NCI-H1694 (cell line): ENCODE results near the gene PRC1.
"Not testable (repeated sequence)": the region's sequence is repeated elsewhere in the genome, so short reads cannot be mapped to it uniquely, and the experiment has no call there.

Experiments used
- DNase-seq: peaks from one replicate; lab custom pipeline; 2025; lab: John Stamatoyannopoulos, UW

PRC1 gene

GRCh38 chr15:90934256-90934948 lies 59.9 kb downstream of the PRC1 start:
- peak; percentile 53 for DNase-seq

- DNase-seq = no peak
These were observed 61.0 kb downstream of the PRC1 start for GRCh38 chr15:90933301-90933700.

DNA sequence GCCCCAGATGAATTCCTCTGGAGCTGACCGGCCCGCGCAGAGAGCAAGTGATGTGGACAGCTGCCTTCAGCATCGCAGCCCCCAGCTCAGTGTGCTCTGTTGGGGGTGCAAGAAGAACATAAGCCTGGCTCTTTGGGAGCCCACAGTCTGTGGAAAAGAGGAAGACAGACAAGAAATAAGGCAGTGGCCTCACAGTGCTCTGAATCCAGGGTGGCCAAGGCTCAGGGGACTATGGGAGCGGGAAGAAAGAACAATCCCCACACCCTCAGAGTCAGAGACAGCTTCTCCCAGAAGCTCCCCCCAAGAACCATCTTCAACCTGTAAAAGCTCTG lies 61.7 kb downstream of the PRC1 start:
- no peak for DNase-seq

DNA sequence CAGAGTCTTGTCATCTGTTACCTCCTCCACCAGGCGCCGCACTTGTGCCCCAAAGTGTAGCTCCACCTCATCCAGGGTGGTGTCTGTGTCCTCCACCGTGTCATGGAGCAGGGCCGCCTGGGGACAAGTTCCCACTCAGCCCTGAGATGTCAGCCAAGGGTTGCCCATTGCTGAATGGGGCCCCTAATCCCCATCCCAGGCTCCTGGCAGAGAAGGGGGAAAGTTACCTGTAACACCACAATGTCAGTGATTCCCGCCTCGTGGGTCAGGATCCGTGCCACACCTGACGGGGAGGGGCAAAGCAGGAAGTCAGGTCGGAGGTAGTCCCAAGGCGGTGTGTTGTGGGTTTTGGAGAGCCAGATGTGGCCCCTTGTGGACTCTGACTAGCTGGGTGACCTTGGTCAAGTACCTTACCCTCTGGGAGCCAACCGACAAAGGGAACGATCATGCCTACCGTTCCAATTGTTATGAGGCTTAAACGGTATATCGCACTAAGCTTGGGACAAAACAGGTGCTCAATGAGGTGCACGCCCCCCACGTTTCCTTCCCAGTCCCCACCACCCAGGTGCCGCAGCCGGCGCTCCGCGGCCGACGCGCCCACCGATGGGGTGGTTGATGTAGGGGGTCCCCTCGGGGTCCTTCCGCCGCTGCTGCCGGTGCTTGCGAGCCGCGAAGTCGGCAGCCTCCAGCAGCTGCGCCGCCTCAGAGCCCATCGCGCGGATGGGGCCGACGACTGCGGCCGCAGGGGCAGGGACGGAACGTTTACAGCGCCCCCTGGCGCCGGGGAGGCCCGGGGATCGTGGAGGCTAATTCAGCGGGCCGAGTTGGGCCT lies 62.3 kb downstream of the PRC1 start, which contains the start of gene HDDC3:
TSS of gene HDDC3 (minus strand) at position 722 of the 832 bp plus-strand sequence. CDS start at position 713, 9 bp downstream.
- DNase-seq = peak; percentile 63

GRCh38 chr15:90931575-90931827 lies 62.8 kb downstream of the PRC1 start:
- no peak for DNase-seq

DNA sequence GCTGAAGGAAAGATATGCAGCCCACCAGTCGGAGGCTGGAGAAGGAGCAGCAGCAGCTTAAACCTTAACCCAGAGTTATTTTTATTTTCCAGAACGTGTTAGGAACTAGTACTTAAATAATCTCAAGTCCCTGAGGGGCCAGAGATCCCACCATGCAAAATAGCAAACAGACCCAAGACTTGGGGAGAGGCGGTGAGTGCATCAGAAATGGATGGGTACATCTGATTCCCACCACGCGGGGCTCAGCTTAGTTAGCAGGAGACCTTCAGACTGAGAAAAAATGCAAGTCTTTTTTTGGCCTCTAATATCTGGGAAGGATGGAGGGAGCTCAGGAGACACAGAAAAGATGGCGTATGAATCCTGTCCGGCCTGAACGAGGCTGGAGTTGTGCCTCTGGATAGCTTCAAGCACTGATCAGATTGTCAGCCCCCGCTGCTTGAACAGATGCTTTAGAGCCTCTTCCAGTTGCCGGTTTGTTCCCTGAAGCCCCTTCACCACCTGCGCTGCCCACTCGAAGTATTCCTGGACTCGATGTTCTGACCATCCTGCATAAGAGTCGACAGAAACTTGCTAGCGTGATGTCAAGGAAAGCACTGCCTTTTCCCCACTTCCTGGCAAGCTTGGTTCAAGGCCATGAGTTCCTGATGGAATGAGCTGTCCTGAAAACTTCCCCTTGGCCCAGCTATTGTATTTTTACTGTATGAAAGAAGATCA lies 63.3 kb downstream of the PRC1 start:
- no peak for DNase-seq

GRCh38 chr15:90929246-90930019 lies 64.9 kb downstream of the PRC1 start:
- DNase-seq = no peak

DNA sequence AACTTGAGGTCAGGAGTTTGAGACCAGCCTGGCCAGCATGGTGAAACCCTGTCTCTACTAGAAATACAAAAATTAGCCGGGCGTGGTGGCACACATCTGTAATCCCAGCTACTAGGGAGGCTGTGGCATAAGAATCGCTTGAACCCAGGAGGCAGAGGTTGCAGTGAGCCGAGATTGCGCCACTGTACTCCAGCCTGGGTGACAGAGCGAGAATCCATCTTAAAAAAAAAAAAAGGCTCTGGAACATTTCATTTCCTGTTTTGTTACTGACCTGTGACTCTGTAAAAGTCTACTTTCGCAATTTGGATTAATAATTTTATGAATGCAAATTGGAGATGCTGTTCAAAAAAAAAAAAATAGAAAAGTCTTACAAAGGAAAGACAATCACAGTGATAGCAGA lies 66.2 kb downstream of the PRC1 start:
- DNase-seq = not testable (repeated sequence)

DNA sequence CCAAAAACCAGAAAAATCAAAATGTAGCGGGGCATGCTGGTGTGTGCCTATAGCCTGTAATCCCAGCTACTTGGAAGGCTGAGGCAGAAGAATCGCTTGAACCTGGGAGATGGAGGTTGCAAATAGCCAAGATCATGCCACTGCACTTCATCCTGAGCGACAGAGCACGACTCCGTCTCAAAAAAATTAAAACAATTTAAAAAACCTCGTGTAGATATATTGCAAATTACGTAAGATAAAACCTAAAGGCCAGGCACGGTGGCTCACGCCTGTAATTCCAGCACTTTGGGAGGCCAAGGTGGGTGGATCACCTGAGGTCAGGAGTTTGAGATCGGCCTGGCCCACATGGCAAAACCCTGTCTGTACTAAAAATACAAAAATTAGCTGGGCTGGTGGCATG lies 67.6 kb downstream of the PRC1 start:
- not testable (repeated sequence) for DNase-seq

- DNase-seq = no peak
These were observed 70.0 kb downstream of the PRC1 start for GRCh38 chr15:90924375-90924774.

GRCh38 chr15:90922712-90923322 lies 71.5 kb downstream of the PRC1 start:
- DNase-seq = not testable (repeated sequence)

DNA sequence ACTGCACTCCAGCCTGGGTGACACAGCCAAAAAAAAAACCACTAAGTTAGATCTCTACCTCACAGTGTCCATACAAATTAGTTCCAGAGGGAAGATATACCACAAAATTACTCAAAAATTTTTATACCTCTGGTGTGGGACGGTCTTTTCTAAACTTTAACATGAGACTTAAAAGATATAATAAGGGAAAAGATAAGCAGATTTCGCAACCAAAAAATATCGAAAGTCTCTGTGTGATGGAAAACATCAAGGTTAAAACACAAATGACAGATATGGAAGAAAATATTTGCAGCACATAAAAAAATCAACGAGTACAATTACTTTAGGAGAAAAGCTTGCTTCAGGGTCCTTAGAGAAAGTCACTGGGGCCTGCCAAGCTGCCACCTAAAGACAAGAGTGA lies 72.4 kb downstream of the PRC1 start:
- no peak for DNase-seq

DNA sequence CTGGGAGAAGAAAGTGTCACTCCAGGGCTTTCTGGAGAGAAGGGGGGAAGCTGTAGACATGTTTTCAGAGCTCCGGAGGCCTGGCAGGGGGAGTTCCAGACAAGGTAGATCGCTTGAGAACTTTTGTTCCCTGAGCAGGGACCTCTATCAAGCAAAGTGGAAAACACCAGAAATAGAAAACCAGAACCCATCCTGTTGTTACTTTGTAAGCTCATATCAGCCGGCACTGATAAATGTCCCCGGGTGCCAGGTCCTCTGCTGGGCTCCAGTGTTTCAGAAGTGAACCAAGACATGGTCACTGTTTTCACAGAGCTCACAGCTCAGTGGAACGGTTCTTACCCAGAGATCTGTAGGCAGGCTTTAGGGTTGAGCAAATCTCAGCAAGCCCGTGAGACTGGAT lies 75.5 kb downstream of the PRC1 start:
- no peak for DNase-seq

DNA sequence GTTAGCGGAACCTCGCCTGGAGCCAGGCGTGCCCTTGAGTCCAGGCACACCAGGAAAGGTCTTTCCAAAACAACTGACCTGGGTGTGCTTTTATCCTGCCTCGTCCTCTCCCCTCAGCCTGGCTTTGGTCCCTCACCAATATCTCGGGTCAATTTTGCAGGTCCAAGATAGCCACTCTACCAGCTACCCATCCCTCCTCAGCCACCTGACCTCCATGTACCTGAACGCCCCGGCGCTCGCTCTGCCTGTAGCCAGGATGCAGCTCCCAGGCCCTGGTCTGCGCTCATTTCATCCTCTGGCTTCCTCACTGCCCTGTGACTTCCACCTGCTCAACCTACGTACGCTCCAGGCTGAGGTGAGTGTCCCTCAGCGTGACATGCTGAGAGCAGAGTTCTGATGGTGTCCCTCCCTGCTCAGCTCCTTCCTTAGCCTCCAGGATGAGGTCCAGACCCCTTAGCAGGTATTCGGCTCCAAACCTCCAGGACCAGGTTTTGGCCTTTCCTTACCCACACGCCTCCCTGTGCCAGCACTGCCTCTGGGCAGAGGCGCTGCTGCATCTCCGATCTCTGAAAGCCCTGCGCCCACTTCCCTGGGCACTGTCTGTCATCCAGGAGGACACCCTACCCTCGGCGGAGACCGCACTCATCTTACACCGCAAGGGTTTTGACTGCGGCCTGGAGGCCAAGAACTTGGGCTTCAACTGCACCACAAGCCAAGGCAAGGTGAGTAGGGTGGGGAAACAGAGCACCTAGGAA lies 76.1 kb downstream of the PRC1 start:
- DNase-seq = no peak

DNA sequence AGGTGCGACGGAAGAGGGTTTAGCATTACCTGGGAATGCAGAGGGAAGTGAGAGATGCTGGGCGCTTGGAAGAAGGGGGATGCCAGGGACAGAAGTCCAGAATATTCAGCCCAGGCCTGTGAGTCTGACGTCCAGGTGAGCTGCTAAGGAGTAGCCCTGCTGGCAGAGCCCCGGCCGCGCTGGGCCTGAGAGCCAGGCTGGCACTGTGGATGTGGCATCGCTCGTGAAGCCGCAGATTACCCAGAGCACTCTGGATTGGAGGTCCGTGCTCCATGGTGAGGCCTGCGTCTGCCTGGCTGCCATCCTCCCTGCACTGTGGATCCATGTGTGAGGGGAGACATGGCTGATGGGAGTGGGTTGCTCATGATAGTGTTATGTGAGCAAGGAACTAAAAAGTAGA lies 76.8 kb downstream of the PRC1 start:
- DNase-seq = no peak

GRCh38 chr15:90916461-90916860 lies 77.9 kb downstream of the PRC1 start:
- DNase-seq = no peak
